GM15510 (cell line): Measurements from ENCODE around the gene CD163L1.

ENCODE experiments used
- POLR2A ChIP-seq: IDR thresholded peaks from 3 replicates; pipeline ENCODE4 v1.6.1; 2011; ENCODE audit warnings: borderline replicate concordance; ENCODE audit not compliant: insufficient read length; ENCODE audit errors: extremely low read depth

CD163L1 gene

GRCh38 chr12:7354529-7354928 lies 89.4 kb downstream of the CD163L1 start:
- TF ChIP-seq POLR2A = no peak

GRCh38 chr12:7352661-7353060 lies 91.3 kb downstream of the CD163L1 start:
- no peak for TF ChIP-seq POLR2A

DNA sequence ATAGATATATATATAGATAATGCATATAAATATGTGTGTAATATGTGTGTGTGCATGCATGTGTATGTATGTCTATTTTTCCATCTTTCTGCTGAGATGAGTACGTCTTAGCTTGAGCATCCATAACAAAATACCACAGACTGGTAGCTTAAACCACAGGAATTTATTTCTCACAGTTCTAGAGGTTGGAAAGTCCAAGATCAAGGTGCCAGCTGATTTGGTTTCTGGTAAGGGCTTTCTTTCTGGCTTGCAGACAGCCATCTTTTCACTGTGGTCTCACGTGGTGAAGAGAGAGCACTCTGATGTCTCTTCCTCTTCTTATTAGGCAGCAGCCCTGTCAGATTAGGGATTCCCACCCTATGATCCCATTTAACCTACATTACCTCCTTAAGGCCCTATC lies 92.8 kb downstream of the CD163L1 start:
- TF ChIP-seq POLR2A = no peak

DNA sequence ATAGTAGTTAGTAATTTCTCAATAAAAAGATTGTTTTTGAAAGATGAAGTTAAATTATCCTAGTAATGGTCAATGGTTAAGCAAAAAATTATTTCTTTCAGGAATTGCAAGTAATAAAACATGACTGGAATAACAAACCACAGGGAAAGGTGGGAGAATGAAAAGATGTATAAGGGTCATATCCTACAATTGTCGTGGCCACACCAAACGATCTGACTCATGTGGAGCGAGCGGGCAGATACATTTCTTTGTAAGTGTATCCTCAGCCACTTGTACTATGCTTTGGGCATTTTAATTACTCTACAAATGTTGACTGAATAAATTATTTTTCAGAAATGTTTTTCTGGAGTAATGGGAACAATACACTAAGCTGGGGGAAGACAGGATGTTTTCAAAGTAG lies 94.5 kb downstream of the CD163L1 start:
- no peak for TF ChIP-seq POLR2A

- TF ChIP-seq POLR2A = no peak
Measured at GRCh38 chr12:7346551-7347225, 97.3 kb downstream of the CD163L1 start.

- no peak for TF ChIP-seq POLR2A
Measured at GRCh38 chr12:7344833-7345606, 98.9 kb downstream of the CD163L1 start.

DNA sequence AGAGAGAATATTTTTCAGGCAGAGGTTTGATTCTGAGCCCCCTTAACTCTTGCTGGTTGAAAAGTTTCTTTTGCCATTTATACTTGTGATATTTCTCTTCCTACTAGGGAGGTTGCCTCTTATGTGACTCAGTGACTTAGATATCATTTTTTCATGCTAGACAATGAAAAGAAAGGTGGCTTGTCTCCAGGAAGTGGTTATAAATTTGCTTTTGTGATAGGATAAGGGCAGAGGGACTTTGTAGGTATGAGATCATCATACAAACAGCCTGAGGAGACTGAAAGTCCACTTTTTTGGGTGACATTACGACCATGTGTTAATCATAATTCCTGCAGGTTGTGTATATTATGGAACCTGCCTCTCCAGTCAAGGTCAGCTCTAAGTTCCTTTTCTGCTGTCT lies 104.3 kb downstream of the CD163L1 start:
- TF ChIP-seq POLR2A = no peak

- no peak for TF ChIP-seq POLR2A
Measured at GRCh38 chr12:7327918-7328317, 116.0 kb downstream of the CD163L1 start.

- no peak for TF ChIP-seq POLR2A
Measured at GRCh38 chr12:7324176-7324575, 119.8 kb downstream of the CD163L1 start.

GRCh38 chr12:7322599-7322998 lies 121.4 kb downstream of the CD163L1 start:
- TF ChIP-seq POLR2A = no peak

DNA sequence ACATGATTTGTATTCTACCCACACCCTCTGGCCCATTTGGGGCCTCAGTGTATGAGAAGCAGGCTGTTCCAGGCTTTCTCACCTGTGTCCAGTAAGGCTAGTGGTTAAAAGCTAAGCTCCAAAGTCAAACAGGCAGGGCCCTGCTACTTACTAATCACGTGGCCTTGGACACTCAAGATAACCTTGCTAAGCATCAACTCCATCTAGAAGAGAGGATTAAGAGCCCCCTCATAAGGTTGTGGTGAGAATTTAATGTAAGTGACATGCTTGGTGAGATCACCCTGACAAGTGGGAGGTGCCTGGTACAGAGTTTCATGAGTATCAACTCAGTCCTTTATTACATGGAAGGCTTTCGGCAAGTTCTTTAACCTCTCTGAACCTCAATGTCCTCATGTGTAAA lies 122.3 kb downstream of the CD163L1 start:
- TF ChIP-seq POLR2A = no peak

DNA sequence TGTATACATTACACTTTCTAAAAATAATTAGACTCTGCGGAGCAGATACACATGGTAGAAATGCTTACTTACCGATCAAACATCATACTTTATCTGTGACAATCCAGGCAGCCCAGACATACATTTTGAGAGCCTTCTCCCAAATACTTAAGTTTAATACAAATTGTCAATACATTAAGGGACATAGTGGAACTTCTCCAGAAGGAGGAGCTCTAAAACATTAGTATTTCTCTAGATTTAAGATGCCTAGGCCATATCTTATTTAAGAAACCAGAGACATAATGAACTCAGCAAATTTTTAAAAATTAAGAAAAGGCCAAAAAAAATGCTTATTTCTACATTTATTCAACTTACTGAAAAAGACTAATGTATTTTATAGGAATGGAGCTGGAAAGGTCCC lies 124.0 kb downstream of the CD163L1 start:
- TF ChIP-seq POLR2A = no peak

GRCh38 chr12:7310070-7310469 lies 133.9 kb downstream of the CD163L1 start:
- TF ChIP-seq POLR2A = no peak
